Ishikawa (cell line): ENCODE measurements around the gene NDUFB10.

Experiments used
- CEBPB ChIP-seq: IDR thresholded peaks from 2 replicates; pipeline ENCODE4 v1.6.1; 2012
- CREB1 ChIP-seq: IDR thresholded peaks from 2 replicates; pipeline ENCODE4 v1.6.1; 2012; ENCODE audit warnings: low read depth
- EGR1 ChIP-seq: IDR thresholded peaks from 2 replicates; pipeline ENCODE4 v1.6.1; 2012
- EP300 ChIP-seq: IDR thresholded peaks from 2 replicates; pipeline ENCODE4 v1.6.1; 2012; ENCODE audit warnings: borderline replicate concordance
- FOXM1 ChIP-seq: IDR thresholded peaks from 2 replicates; pipeline ENCODE4 v1.6.1; 2012; ENCODE audit warnings: low read depth, borderline replicate concordance
- NFIC ChIP-seq: IDR thresholded peaks from 2 replicates; pipeline ENCODE4 v1.6.1; 2012
- RAD21 ChIP-seq: IDR thresholded peaks from 2 replicates; pipeline ENCODE4 v1.6.1; 2012; ENCODE audit warnings: low read depth
- TAF1 ChIP-seq: IDR thresholded peaks from 2 replicates; pipeline ENCODE4 v1.6.1; 2012; ENCODE audit warnings: low read depth, mild to moderate bottlenecking
- TCF12 ChIP-seq: IDR thresholded peaks from 2 replicates; pipeline ENCODE4 v1.6.1; 2012; ENCODE audit warnings: low read depth
- TEAD4 ChIP-seq: IDR thresholded peaks from 2 replicates; pipeline ENCODE4 v1.6.1; 2012
- YY1 ChIP-seq: IDR thresholded peaks from 2 replicates; pipeline ENCODE4 v1.6.1; 2012; ENCODE audit warnings: low read depth
- ZBTB7A ChIP-seq: IDR thresholded peaks from 2 replicates; pipeline ENCODE4 v1.6.1; 2012; ENCODE audit warnings: low read depth
- TF ChIP-seq, protein P1 (sequence below): IDR thresholded peaks from 2 replicates; pipeline ENCODE4 v1.6.1; 2012
- TF ChIP-seq, protein P2 (sequence below): IDR thresholded peaks from 2 replicates; pipeline ENCODE4 v1.6.1; 2012
- TF ChIP-seq, protein P3 (sequence below): IDR thresholded peaks from 2 replicates; pipeline ENCODE4 v1.6.1; 2012; ENCODE audit warnings: low read depth, mild to moderate bottlenecking

Gene NDUFB10

GRCh38 chr16:1980770-1981087 is 21.4 kb downstream of the NDUFB10 start:
- TF ChIP-seq TEAD4 = no peak
- no peak for TF ChIP-seq TCF12
- TF ChIP-seq, protein P1, sequence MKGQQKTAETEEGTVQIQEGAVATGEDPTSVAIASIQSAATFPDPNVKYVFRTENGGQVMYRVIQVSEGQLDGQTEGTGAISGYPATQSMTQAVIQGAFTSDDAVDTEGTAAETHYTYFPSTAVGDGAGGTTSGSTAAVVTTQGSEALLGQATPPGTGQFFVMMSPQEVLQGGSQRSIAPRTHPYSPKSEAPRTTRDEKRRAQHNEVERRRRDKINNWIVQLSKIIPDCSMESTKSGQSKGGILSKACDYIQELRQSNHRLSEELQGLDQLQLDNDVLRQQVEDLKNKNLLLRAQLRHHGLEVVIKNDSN = no peak
- TF ChIP-seq EGR1 = no peak
- no peak for TF ChIP-seq TAF1
- TF ChIP-seq YY1 = no peak
- no peak for TF ChIP-seq ZBTB7A
- TF ChIP-seq RAD21 = no peak
- TF ChIP-seq CEBPB = no peak
- no peak for TF ChIP-seq FOXM1
- no peak for TF ChIP-seq NFIC
- TF ChIP-seq, protein P2, sequence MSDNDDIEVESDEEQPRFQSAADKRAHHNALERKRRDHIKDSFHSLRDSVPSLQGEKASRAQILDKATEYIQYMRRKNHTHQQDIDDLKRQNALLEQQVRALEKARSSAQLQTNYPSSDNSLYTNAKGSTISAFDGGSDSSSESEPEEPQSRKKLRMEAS = no peak
- TF ChIP-seq EP300 = no peak
- TF ChIP-seq, protein P3, sequence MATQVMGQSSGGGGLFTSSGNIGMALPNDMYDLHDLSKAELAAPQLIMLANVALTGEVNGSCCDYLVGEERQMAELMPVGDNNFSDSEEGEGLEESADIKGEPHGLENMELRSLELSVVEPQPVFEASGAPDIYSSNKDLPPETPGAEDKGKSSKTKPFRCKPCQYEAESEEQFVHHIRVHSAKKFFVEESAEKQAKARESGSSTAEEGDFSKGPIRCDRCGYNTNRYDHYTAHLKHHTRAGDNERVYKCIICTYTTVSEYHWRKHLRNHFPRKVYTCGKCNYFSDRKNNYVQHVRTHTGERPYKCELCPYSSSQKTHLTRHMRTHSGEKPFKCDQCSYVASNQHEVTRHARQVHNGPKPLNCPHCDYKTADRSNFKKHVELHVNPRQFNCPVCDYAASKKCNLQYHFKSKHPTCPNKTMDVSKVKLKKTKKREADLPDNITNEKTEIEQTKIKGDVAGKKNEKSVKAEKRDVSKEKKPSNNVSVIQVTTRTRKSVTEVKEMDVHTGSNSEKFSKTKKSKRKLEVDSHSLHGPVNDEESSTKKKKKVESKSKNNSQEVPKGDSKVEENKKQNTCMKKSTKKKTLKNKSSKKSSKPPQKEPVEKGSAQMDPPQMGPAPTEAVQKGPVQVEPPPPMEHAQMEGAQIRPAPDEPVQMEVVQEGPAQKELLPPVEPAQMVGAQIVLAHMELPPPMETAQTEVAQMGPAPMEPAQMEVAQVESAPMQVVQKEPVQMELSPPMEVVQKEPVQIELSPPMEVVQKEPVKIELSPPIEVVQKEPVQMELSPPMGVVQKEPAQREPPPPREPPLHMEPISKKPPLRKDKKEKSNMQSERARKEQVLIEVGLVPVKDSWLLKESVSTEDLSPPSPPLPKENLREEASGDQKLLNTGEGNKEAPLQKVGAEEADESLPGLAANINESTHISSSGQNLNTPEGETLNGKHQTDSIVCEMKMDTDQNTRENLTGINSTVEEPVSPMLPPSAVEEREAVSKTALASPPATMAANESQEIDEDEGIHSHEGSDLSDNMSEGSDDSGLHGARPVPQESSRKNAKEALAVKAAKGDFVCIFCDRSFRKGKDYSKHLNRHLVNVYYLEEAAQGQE = no peak
- TF ChIP-seq CREB1 = no peak

DNA sequence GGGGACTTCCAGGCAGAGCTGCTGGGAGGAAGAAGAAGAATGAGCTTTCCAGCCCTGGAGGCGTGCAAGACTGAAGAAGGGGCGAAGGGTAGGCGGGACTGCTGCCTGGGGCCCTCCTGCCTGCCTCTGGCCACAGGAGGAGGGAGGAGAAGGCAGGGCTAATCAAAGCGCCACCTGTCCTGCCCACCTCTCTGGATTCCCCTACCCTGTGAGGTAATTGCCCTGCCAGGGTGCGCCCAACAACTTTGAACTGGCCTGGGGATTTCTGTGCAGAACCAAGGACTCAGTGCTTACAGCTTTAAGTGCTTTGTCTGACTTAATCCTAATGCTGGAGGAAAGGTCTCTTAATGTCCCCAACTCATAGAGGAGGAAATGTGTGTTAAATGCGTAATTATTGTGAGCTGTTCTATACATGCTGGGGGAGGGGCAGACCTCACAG is 22.1 kb downstream of the NDUFB10 start, which contains the start of gene NOXO1:
Gene NOXO1, minus strand, starts transcription at position 72 of the 439 bp plus-strand sequence. CDS start 290 bp downstream, outside the sequence.
- TF ChIP-seq CEBPB (no peak), TAF1 (no peak), TEAD4 (no peak), CREB1 (no peak), YY1 (no peak), ZBTB7A (no peak), EGR1 (no peak), TCF12 (no peak), NFIC (no peak)
- TF ChIP-seq, protein P3 = no peak
- TF ChIP-seq, protein P2 = no peak

- TF ChIP-seq EGR1 (no peak), ZBTB7A (no peak), RAD21 (no peak), TAF1 (no peak), FOXM1 (no peak), CREB1 (no peak), CEBPB (no peak), TCF12 (no peak), EP300 (no peak), YY1 (no peak), NFIC (no peak), TEAD4 (no peak)
- TF ChIP-seq, protein P1 = no peak
- TF ChIP-seq, protein P2 = no peak
- TF ChIP-seq, protein P3 = no peak
Measured at GRCh38 chr16:1982013-1982433, 22.7 kb downstream of the NDUFB10 start.

- no peak for TF ChIP-seq ZBTB7A
- TF ChIP-seq, protein P3 = no peak
Measured at GRCh38 chr16:1982991-1983543, 23.7 kb downstream of the NDUFB10 start.
